ENCODE results near the gene NID2. TPM values are rescaled to one million over a fixed set of nuclear protein-coding genes. Genes with fewer than 3 reads are reported as not detected.

Gene NID2
- total and polyA plus RNA-seq, 2 of the 4 experiments (the other 2 are of a cell fraction) = 101 to 303 TPM

- Histone ChIP-seq H3K23ac (ENCODE audit: low read depth, low read length) (no peak overlapping the region), H3K4me3 (ENCODE audit: insufficient read depth, low read depth, low read length) (no peak overlapping the region), H3K9me1 (ENCODE audit: insufficient read depth, low read length) (peaks cover 50% of the 10 kb centered on the region), H4K8ac (ENCODE audit: low read depth in 2 of 2, low read length in 2 of 2) (peak overlapping the region in 1 of 2 experiments; percentile 22; a peak in 1 of 4 replicates), H3K4ac (ENCODE audit: low read depth, low read length) (peak overlapping the region; percentile 59; the same call in 1 of the 2 replicates), H2BK5ac (ENCODE audit: low read depth, low read length, poor library complexity, severe bottlenecking) (peak overlapping the region; percentile 53), H2BK15ac (ENCODE audit: low read depth, low read length) (peak overlapping the region; percentile 85; the same call in 1 of the 3 replicates), H3K4me2 (ENCODE audit: low read depth, low read length) (peak overlapping the region; percentile 15; the same call in 1 of the 2 replicates), H3K14ac (replicated peaks; ENCODE audit: low read depth, low read length) (peak overlapping the region; percentile 23; the same call in 1 of the 2 replicates), H4K91ac (ENCODE audit: insufficient read depth, low read depth, low read length) (0 out of 2 replicates have a peak overlapping the region, but pooled peaks have one; percentile 26), H2AK5ac (ENCODE audit: low read depth, low read length) (peak overlapping the region; percentile 63; the same call in 1 of the 2 replicates), H3K9ac (ENCODE audit: low read depth, low read length) (no peak overlapping the region), H3K36me3 (ENCODE audit: control insufficient read depth, insufficient read depth, low read length) (peaks cover 58% of the 10 kb centered on the region), H2BK120ac (ENCODE audit: low read depth, low read length) (peak overlapping the region; percentile 21; the same call in 1 of the 2 replicates), H4K5ac (ENCODE audit: low read depth, low read length) (no peak overlapping the region), H2AFZ (replicated peaks; ENCODE audit: low read length, poor library complexity) (no peak overlapping the region), H3K79me1 (ENCODE audit: low read depth in 1 of 2, low read length in 2 of 2) (peaks cover 30 to 86% of the 10 kb centered on the region in 2 experiments), H4K20me1 (ENCODE audit: insufficient read depth, low read length) (peaks cover 52% of the 10 kb centered on the region), H3K4me1 (ENCODE audit: control insufficient read depth, insufficient read depth, low read length) (peaks cover 54% of the 10 kb centered on the region), H3K56ac (ENCODE audit: extremely low read depth, insufficient read depth, low read length) (no peak overlapping the region), H3K18ac (ENCODE audit: low read depth, low read length) (peak overlapping the region; percentile 56; the same call in 1 of the 2 replicates), H3K9me3 (ENCODE audit: control insufficient read depth, insufficient read depth, low read length) (no peaks in the 10 kb centered on the region), H2AK9ac (replicated peaks; ENCODE audit: low read depth, low read length, poor library complexity) (no peak overlapping the region), H3K27ac (ENCODE audit: insufficient read depth, low read length) (peak overlapping the region; percentile 27; the same call in 1 of the 2 replicates), H2BK20ac (ENCODE audit: low read depth, low read length) (peak overlapping the region; percentile 1; the same call in 1 of the 2 replicates), H3K27me3 (ENCODE audit: control insufficient read depth, insufficient read depth, low read length) (no peaks in the 10 kb centered on the region)
- no TSS peak for BruUV-seq (replicated peaks)
- DNase-seq (peak; percentile 34), ATAC-seq (ENCODE audit: low read depth) (no peak)
- WGBS, 2 experiments (ENCODE audit: extremely low coverage in 2 of 2, insufficient read length in 1 of 2) = no CpG with 5 or more reads among the region's 2 CpGs
- in situ Hi-C loops (cut with MboI; ENCODE audit: low sequenced_read_pairs) = no loop called here
- POLR2A ChIA-PET (ENCODE audit: unreplicated experiment) = no interaction called here
- CTCF ChIA-PET = interaction anchor here (1.1 to 1.3 kb wide), 2 partner anchors 10 to 30 kb away, joined by 3 read pairs; no protein-coding TSS in a partner anchor
- intact Hi-C loops (cut with micrococcal nuclease) = no loop called here
- dilution Hi-C loops (cut with HindIII; ENCODE audit: low sequenced_read_pairs, unreplicated experiment) = no loop called here
- no peak for TF ChIP-seq MXI1 (IDR thresholded peaks at IDR 0.05; ENCODE audit: borderline replicate concordance, low read depth, low read length)
- TF ChIP-seq CTCF (conservative IDR thresholded peaks at IDR 0.05; ENCODE audit: low read depth, low read length) = no peak
- TF ChIP-seq USF2 (IDR thresholded peaks at IDR 0.05; ENCODE audit: low read depth, low read length) = no peak
- no peak for TF ChIP-seq BHLHE40 (IDR thresholded peaks at IDR 0.05; ENCODE audit: low read depth, low read length)
- no peak for TF ChIP-seq SMC3 (IDR thresholded peaks at IDR 0.05; ENCODE audit: low read depth, low read length)
- TF ChIP-seq MAZ (IDR thresholded peaks at IDR 0.05; ENCODE audit: borderline replicate concordance, low read depth, low read length) = no peak
- no peak for TF ChIP-seq CEBPB (IDR thresholded peaks at IDR 0.05; ENCODE audit: low read depth, low read length)
- TF ChIP-seq RFX5 (IDR thresholded peaks at IDR 0.05; ENCODE audit: low read depth, low read length) = no peak
- no peak for TF ChIP-seq CHD1 (IDR thresholded peaks at IDR 0.05; ENCODE audit: low read depth, low read length)
- no peak for TF ChIP-seq MAFK (IDR thresholded peaks at IDR 0.05; ENCODE audit: low read depth, low read length)
- no peak for TF ChIP-seq RAD21 (IDR thresholded peaks at IDR 0.05; ENCODE audit: low read length)
- no peak for TF ChIP-seq RCOR1 (IDR thresholded peaks at IDR 0.05; ENCODE audit: insufficient replicate concordance, low read length)
- no peak for TF ChIP-seq POLR2A (IDR thresholded peaks at IDR 0.05; ENCODE audit: low read depth, low read length)
- no peak for TF ChIP-seq FOS (IDR thresholded peaks at IDR 0.05; ENCODE audit: low read depth, low read length)
- no peak for TF ChIP-seq NFE2L2 (IDR thresholded peaks at IDR 0.05; ENCODE audit: low read depth, low read length)
Measured at GRCh38 chr14:52046376-52046917, 22.4 kb downstream of the NID2 start.
